ENCODE results near the gene ARHGAP15.

ARHGAP15 gene

DNA sequence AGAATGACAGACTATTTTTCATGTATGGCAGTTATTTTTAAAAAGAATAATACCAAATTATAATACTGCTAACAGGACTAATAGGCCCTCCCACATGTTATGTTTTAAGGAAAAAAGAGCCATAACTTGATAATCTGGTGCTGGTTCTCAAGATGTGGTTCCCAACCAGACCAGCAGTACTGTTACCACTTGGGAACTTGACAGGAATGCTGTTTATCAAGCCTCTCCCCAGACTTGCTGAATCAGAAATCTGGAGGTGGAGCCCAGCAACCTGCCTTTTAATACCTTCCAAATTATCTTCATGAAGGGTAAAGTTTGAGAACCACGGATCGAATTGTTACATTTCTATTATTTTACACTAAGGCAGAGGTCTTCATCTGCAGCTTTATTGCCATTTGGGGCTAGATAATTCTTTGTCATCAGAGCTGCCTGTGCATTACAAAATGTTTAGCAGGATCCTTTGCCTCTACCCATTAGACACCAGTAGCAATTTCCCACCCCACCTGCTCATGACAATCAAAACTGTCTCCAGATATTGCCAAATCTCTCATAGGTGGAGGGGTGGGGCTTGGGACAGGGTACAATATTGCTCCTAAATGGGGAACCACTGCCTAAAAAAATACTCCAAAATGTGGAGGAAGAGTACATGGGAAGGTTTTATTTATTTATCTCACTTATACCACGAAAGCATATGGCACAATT is 629.6 kb downstream of the ARHGAP15 start:
- no peaks in the 10 kb centered on the region for H3K9me3 ChIP-seq
- H3K36me3 ChIP-seq = no peaks in the 10 kb centered on the region
- H3K4me3 ChIP-seq (ENCODE audit: low read depth, low read length) = no peak overlapping the region
- no peaks in the 10 kb centered on the region for H3K27me3 ChIP-seq
- no peaks in the 10 kb centered on the region for H3K4me1 ChIP-seq
- no peak for DNase-seq
- TF ChIP-seq, protein P1, sequence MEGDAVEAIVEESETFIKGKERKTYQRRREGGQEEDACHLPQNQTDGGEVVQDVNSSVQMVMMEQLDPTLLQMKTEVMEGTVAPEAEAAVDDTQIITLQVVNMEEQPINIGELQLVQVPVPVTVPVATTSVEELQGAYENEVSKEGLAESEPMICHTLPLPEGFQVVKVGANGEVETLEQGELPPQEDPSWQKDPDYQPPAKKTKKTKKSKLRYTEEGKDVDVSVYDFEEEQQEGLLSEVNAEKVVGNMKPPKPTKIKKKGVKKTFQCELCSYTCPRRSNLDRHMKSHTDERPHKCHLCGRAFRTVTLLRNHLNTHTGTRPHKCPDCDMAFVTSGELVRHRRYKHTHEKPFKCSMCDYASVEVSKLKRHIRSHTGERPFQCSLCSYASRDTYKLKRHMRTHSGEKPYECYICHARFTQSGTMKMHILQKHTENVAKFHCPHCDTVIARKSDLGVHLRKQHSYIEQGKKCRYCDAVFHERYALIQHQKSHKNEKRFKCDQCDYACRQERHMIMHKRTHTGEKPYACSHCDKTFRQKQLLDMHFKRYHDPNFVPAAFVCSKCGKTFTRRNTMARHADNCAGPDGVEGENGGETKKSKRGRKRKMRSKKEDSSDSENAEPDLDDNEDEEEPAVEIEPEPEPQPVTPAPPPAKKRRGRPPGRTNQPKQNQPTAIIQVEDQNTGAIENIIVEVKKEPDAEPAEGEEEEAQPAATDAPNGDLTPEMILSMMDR (IDR thresholded peaks at IDR 0.05; ENCODE audit: low read depth, low read length) = no peak

DNA sequence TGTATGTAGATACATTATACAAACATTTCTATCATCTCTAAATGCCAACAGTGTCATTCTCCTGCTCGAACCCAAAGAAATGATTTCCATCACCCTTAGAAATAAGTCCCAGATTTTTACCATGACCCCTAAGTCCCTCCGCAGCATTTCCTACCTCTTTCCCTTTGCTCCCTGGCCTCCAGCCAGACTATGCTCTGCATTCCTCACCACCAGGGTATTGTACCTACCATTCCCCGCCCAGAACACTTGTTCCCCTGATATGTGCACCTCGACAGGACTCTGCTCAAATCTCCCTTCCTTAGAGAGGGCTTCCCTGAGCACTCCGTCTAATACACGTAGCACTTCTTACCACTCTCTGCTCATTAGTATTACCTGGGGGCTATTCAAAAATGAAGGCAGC is 630.2 kb downstream of the ARHGAP15 start:
- TF ChIP-seq, protein P1 (IDR thresholded peaks at IDR 0.05; ENCODE audit: low read depth, low read length) = no peak
- DNase-seq = no peak
- Histone ChIP-seq H3K4me3 (ENCODE audit: low read depth, low read length) (no peak overlapping the region), H3K9me3 (no peaks in the 10 kb centered on the region), H3K4me1 (no peaks in the 10 kb centered on the region), H3K27me3 (no peaks in the 10 kb centered on the region), H3K36me3 (no peaks in the 10 kb centered on the region)

DNA sequence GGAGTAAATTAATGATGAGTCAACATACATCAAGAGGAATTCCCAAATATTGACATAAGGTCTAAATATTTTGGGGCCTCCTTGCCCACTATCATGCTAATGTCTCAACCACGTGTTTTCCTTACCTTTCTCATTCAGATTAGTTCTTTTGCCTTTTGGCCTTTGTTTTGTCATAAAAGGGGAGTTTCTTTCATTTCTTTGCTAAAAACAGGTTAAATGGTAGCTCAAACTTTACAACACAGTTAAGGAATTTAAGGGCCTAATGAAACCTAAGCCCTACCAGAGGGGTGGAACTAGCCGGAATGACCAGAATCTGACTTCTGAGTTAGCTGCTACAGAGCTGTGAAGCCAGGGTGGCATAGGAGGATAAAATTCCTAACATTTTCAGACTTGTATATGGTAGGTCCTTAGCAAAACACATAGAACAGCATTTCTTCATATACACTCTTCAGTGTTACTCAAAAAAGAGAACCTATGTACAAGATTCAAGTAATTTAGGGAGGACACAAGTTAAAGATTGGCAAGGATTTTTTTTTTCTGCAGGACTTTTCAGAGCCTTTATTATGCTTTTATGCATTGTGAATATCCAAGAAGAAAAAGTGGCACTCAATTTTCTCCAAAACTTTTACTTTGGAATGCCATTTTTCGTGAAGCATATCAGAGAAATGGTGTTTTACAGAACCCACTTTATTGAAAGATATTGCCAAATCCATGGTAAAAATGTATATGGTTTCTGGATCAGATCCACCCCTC is 633.1 kb downstream of the ARHGAP15 start:
- no peak for DNase-seq
- no peak overlapping the region for H3K4me3 ChIP-seq (ENCODE audit: low read depth, low read length)
- TF ChIP-seq, protein P1 (IDR thresholded peaks at IDR 0.05; ENCODE audit: low read depth, low read length) = no peak
- no peaks in the 10 kb centered on the region for H3K4me1 ChIP-seq
- H3K36me3 ChIP-seq = no peaks in the 10 kb centered on the region
- no peaks in the 10 kb centered on the region for H3K27me3 ChIP-seq
- no peaks in the 10 kb centered on the region for H3K9me3 ChIP-seq

DNA sequence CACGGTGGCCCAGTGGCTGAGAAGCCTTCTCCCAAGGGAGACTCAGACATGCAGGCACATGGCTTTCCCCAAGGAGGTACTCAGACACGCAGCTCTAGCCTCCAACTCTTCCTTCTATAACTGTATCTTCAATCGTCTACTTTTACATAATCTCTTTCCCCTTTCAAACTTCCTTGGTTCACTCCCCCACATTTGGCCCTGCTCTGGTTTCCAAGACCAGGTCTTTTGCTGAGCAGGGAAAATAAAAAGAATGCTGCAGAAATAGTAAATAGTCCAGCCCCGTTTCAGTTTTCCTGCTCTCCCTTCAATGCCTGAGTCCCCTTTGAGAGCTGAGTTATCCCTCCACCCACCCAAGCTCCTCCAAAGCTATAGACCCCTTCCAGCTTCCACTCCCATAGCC is 635.0 kb downstream of the ARHGAP15 start:
- H3K4me3 ChIP-seq (ENCODE audit: low read depth, low read length) = no peak overlapping the region
- DNase-seq = no peak
- no peaks in the 10 kb centered on the region for H3K9me3 ChIP-seq
- H3K27me3 ChIP-seq = no peaks in the 10 kb centered on the region
- TF ChIP-seq, protein P1 (IDR thresholded peaks at IDR 0.05; ENCODE audit: low read depth, low read length) = no peak
- H3K36me3 ChIP-seq = no peaks in the 10 kb centered on the region
- H3K4me1 ChIP-seq = no peaks in the 10 kb centered on the region

DNA sequence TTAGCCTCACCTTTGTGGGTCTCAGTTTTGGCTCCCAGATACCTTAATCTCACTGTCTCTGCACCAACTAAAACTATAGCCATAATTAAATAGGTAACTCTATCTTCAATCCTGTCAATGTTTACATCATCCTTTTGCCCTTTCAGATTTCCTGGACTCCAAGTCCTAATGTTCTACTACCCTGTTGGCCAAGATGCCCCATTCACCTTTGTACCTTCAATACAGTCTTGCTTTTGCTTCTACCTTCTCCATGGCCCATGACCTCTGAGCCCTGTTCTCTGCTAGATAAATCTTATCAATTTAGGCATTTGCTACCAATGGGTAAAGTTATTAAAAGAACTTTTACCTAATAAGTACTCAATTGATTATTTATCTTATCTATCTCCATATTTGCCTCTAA is 635.5 kb downstream of the ARHGAP15 start:
- no peaks in the 10 kb centered on the region for H3K9me3 ChIP-seq
- DNase-seq = no peak
- TF ChIP-seq, protein P1 (IDR thresholded peaks at IDR 0.05; ENCODE audit: low read depth, low read length) = no peak
- H3K4me1 ChIP-seq = no peaks in the 10 kb centered on the region
- H3K27me3 ChIP-seq = no peaks in the 10 kb centered on the region
- no peaks in the 10 kb centered on the region for H3K36me3 ChIP-seq
- no peak overlapping the region for H3K4me3 ChIP-seq (ENCODE audit: low read depth, low read length)

DNA sequence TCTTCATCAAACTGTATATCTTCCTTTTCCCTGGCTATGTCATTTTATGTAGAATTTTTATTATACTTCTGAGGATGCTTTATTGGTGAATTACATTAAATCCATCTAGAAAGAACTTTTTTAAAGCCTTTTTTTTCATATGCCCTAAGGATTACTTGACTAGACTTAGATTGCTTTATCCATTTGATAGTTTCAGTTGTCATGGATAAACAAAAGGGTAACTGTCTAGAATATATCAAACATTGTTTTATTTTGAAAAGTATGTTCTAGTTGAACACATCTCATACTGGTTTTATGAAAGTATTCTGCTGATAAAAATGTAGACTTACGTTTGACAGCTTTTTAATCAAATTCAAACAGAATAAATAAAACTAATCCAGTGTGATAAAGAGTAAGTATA is 639.8 kb downstream of the ARHGAP15 start:
- Histone ChIP-seq H3K36me3 (no peaks in the 10 kb centered on the region), H3K4me3 (ENCODE audit: low read depth, low read length) (no peak overlapping the region), H3K4me1 (no peaks in the 10 kb centered on the region), H3K9me3 (no peaks in the 10 kb centered on the region), H3K27me3 (no peaks in the 10 kb centered on the region)
- TF ChIP-seq, protein P1 (IDR thresholded peaks at IDR 0.05; ENCODE audit: low read depth, low read length) = no peak
- no peak for DNase-seq
